CD4-positive, alpha-beta T cell treated with Interleukin-10 for 1 hour (primary cell): Measurements from ENCODE around the gene POLR3G.

Experiments
- DNase-seq: peaks from one replicate; pipeline ENCODE4 v3.0.0-alpha.2; 2020

POLR3G gene

DNA sequence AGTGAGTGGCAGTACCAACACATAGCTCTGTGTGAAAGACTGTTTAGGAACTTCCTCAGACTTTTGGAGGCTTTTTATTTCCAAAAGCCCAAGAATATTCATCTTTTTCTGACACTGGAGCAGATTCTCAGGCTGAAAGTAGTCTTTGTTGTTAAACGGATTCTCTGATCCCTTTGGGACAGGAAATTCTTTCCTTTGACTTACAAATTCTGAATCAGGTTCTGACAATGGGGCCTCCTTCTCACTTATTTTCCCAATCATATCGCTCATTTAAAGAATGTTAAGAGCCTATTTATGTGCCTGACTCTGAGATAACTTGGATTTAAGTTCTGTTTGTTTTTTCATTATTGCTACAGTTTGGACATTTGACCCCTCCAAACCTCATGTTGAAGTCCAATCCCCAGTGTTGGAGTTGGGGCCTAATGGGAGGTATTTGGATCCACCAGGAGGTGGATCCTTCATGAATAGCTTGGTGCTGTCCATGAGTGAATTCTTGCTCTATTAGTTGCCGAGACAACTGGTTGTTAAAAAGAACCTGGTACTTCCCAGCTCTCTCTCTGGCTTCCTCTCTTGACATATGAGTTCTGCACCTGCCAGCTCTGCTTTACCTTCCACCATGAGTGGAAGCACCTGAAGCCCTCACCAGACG lies 79.8 kb downstream of the POLR3G start:
- no peak for DNase-seq

DNA sequence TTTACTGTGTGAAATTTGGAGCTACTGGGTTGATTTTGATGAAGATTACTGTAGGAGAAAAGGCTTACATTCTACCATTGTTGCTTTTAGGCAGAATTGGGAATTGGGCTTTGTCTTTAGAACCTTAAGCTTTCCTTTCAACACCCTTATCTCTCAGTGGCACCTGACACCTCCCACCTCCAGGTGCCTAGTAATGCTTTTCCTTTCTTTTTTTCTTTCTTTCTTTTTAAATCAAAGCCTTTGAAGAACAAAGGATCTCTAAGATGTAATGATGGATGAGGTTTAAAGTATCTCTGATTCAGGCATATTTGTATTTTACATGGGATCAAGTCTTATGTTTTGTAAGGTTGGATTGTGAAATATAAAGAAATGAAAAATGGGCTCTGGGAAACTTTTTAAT lies 81.0 kb downstream of the POLR3G start:
- no peak for DNase-seq

- no peak for DNase-seq
Measured at GRCh38 chr5:90557391-90557790, 82.7 kb downstream of the POLR3G start.

DNA sequence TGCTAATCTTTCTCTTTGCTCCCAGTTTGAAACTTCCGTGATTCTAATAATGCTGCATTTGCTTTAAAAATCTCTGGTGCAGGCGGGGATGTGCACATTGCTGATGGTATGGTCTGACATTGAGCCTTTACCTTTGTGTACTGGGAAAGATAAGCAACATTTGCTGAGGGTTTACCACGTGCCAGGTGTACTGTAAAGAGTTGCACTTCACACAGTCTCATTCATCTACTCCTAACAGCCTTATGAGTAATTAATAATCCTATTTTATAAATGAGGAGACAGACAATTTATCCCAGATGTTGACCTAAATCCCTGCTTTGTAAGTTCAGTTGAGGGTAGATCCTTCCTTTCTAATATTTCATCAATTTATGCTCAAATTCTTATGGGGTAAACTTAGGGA lies 83.2 kb downstream of the POLR3G start:
- no peak for DNase-seq

DNA sequence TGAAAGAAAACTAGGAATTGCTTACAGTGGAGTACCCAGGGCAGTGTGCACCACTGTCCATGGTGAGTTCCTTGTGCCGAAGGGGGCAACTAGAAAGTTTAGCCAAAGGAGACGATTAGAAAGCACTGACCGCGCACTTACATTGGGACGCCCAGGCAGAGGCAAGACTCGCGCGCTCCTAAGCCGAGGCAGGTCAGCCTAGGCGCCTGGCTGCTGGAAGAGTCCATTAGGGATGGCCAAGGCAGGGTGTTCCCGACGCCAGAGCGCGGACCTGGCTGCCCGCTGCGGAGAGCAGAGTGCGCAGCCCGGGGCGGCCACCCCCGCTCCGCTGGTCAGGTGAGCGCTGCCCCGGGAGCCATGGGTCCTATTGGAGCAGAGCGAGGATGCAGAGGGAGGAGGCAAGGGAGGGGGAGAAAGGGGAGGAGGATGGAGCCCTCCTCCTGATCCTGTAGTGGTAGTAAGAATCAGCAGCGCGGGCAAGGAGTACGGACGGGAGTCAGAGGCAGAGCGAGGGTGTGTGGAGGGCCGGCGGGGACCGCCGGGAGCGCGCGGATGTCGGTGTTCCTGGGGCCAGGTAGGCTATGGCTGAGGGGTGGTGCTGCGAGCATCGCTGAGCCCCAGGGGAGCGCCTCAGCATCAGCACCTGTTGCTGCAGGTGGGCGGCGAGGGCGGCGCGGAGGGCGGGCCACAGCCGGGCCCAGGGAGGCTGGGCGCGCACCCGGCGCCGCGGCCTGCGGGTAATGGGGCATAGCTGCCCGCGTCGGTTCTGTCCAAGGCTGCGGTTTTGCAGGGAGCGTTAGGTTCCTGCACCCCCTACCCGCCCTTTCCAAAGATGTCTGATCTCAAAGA lies 83.9 kb downstream of the POLR3G start, which contains the start of gene ADGRV1:
Gene ADGRV1, plus strand, starts transcription at position 454 of the 849 bp plus-strand sequence. Its CDS starts 99 bp downstream, at position 553.
- DNase-seq: no peak

GRCh38 chr5:90560771-90561170 lies 86.1 kb downstream of the POLR3G start:
- no peak for DNase-seq

GRCh38 chr5:90561766-90562165 lies 87.1 kb downstream of the POLR3G start:
- DNase-seq: no peak

- no peak for DNase-seq
Measured at GRCh38 chr5:90562341-90562740, 87.7 kb downstream of the POLR3G start.

DNA sequence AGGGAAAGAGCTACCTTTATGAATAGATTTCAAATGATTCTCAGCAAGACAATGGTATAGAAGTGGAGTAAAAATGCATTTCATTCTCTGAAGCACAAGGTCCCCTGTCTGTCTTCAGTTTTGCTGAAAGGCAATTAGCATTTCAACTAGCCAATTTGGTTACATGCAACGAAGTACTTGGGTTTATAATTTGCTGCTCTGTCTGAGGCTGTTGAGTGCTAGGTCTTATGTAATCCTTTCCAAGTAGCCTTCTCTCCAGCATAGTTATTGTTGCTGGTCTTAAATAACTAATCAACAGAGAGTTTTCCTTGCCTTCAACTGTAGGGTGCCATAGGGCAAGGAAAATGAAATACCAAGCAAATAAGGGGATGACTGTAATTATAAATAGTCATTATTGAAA lies 88.4 kb downstream of the POLR3G start:
- no peak for DNase-seq
